PC-9 (cell line): ENCODE data around the gene COL23A1.

Source experiments
- CTCF ChIP-seq: fragments of 200-600 bp; sonication (generic); conservative IDR thresholded peaks from 2 replicates; pipeline ENCODE4 v1.6.1; 2017; ENCODE audit warnings: mixed run types, antibody characterized with exemption, mild to moderate bottlenecking, moderate library complexity
- EZH2 ChIP-seq: fragments of 200-600 bp; sonication (generic); IDR thresholded peaks from 2 replicates; pipeline ENCODE4 v1.8.0; 2017; ENCODE audit warnings: antibody characterized with exemption, low read depth

- no peak for TF ChIP-seq CTCF
- no peak for TF ChIP-seq EZH2
These were observed 218.0 kb downstream of the COL23A1 start for GRCh38 chr5:178372142-178372571.
